Suprapubic skin (tissue), 4 donors: ENCODE data around the gene EPHA4.

Experiments
- CTCF ChIP-seq, 2 donors: fragments of 200-600 bp in 1 of 2; fragments of 450-650 bp in 1 of 2; sonication (generic) in 1 of 2; IDR thresholded peaks; one replicate each; pipeline ENCODE4 v1.5.1; 2016 to 2019; ENCODE audit warnings: antibody characterized with exemption in 2 of 2, mild to moderate bottlenecking in 1 of 2, moderate library complexity in 1 of 2
- EP300 ChIP-seq: sonication (generic); formaldehyde crosslinking; IDR thresholded peaks from one replicate; pipeline ENCODE4 v1.6.1; 2017; ENCODE audit warnings: antibody characterized with exemption
- POLR2A ChIP-seq, 2 donors: fragments of 450-650 bp; IDR thresholded peaks; one replicate each; pipeline ENCODE4 v1.6.1; 2017; ENCODE audit warnings: antibody characterized with exemption in 2 of 2, mild to moderate bottlenecking in 2 of 2, moderate library complexity in 2 of 2
- POLR2AphosphoS5 ChIP-seq, 3 donors: sonication (generic); formaldehyde crosslinking; IDR thresholded peaks; one replicate each; pipeline ENCODE4 v1.6.1; 2017; ENCODE audit warnings: antibody characterized with exemption in 3 of 3

- TF ChIP-seq EP300, result no peak
- TF ChIP-seq CTCF (IDR thresholded peaks at IDR 0.05), result no peak
- no peak for TF ChIP-seq POLR2A (IDR thresholded peaks at IDR 0.05)
- no peak for TF ChIP-seq POLR2AphosphoS5 (IDR thresholded peaks at IDR 0.05)
Measured at GRCh38 chr2:221392228-221392881, 179.7 kb downstream of the EPHA4 start.
